ENCODE results near the gene SLC11A1.

Gene SLC11A1

DNA sequence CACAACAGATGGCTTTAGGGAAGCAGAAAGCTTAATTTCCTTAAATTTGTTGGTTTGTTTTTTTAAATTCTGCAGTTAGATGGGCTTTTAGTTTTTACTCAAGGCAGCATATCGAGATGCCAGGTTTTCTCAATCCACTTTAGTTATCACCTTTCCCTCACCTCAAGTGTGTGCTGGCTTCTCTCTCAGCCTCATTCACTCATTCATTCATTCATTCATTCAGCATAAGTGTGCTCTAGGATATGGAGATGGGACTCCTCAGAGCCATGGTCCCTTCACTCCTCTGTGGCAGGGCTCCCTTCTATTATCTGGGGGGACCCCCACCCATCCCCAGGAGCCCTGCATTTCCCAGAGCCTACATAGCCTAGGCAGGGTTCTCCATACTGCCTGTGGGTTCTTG lies 55.9 kb downstream of the SLC11A1 start:
- DNase-seq = no peak

DNA sequence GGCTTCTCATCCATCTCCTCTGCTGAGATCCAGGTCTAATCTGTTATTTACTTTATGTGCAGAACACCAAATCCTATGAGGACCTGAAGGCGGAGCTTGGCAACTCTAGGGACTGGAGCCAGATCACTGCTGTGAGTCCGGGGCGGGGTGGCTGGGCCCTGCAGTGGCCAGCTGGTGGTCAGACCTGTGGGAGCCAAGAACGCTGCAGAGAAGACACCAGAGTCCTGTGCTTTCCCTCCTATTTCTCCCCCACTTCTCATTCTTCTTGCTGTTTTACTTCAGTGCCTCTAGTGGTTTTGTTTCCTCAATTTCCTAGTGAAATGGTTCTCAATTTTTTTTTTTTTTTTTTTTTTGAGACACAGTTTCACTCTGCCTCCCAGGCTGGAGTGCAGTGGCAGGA lies 56.5 kb downstream of the SLC11A1 start:
- DNase-seq = no peak

DNA sequence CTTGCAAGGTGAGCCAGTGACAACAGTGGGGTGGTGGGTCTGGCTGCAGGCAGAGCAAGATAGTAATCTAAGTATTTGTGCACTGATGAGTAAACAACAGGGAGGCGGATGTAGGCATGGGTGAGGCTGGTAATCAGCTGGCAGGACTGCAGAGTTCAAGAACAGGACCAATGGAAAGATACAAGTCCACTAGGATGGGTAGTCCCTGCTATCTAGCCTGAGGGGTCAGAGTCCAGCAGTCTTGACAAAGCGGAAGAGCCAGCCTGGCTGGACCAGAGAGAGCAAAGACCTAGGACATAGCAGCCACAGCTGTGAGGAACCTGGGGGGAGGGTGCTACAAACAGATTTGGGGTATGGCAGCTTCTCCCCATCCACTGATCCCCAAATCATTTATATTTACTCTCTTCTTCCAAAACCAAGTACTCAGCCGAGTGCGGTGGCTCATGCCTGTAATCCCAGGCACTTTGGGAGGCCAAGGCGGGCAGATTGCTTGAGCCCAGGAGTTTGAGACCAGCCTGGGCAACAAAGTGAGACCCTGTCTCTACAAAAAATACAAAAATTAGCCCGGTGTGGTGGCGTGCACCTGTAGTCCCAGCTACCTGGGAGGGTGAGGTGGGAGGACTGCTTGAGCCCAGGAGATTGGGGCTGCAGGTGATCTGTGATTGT lies 62.8 kb downstream of the SLC11A1 start:
- DNase-seq = no peak

DNA sequence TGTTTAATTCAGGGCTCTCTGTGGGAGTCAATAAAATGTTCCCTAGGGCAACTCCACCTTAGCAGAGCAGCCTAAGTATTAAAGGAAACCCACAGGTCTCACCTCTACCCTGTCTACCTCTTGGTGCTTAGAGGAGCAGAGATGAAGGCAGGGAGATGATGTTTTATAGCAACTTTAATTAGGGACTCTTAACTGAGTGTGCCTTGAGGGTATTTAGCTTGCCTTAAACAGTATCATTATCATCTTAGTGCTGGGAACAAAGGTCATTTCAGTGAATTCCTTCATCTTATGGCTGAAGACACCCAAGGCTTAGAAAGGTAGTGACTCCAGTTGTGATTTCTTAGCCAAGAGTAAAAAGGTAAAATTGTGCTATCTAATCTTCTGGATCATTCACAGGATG lies 63.5 kb downstream of the SLC11A1 start:
- DNase-seq = no peak
